Esophagus muscularis mucosa (tissue), 4 donors: ENCODE data around the gene DAB2IP.

Experiments
- EP300 ChIP-seq: sonication (generic); formaldehyde crosslinking; IDR thresholded peaks from one replicate; pipeline ENCODE4 v1.6.1; 2017; ENCODE audit warnings: antibody characterized with exemption
- POLR2A ChIP-seq: fragments of 450-650 bp; IDR thresholded peaks from one replicate; pipeline ENCODE4 v1.6.1; 2017; ENCODE audit warnings: antibody characterized with exemption, moderate library complexity, mild to moderate bottlenecking, low read depth
- POLR2AphosphoS5 ChIP-seq, 2 donors: sonication (generic); formaldehyde crosslinking; IDR thresholded peaks; one replicate each; pipeline ENCODE4 v1.6.1; 2017; ENCODE audit warnings: antibody characterized with exemption in 2 of 2
- TF ChIP-seq, protein P1 (sequence below), 3 experiments: fragments of 200-600 bp in 2 of 3; fragments of 450-650 bp in 1 of 3; sonication (generic) in 2 of 3; IDR thresholded peaks; one replicate each; pipeline ENCODE4 v1.5.1; 2017 to 2019; ENCODE audit warnings: antibody characterized with exemption in 3 of 3, mild to moderate bottlenecking in 2 of 3, moderate library complexity in 1 of 3

- TF ChIP-seq, protein P1, sequence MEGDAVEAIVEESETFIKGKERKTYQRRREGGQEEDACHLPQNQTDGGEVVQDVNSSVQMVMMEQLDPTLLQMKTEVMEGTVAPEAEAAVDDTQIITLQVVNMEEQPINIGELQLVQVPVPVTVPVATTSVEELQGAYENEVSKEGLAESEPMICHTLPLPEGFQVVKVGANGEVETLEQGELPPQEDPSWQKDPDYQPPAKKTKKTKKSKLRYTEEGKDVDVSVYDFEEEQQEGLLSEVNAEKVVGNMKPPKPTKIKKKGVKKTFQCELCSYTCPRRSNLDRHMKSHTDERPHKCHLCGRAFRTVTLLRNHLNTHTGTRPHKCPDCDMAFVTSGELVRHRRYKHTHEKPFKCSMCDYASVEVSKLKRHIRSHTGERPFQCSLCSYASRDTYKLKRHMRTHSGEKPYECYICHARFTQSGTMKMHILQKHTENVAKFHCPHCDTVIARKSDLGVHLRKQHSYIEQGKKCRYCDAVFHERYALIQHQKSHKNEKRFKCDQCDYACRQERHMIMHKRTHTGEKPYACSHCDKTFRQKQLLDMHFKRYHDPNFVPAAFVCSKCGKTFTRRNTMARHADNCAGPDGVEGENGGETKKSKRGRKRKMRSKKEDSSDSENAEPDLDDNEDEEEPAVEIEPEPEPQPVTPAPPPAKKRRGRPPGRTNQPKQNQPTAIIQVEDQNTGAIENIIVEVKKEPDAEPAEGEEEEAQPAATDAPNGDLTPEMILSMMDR (IDR thresholded peaks at IDR 0.05) = no peak
- no peak for TF ChIP-seq POLR2A
- no peak for TF ChIP-seq EP300
- TF ChIP-seq POLR2AphosphoS5 (IDR thresholded peaks at IDR 0.05) = no peak
These were observed 40.8 kb upstream of the DAB2IP start for GRCh38 chr9:121610638-121610953.
